Measurements from ENCODE around the gene MAST2.
"Not testable (repeated sequence)": the region's sequence is repeated elsewhere in the genome, so short reads cannot be mapped to it uniquely, and the experiment has no call there.

The MAST2 gene

DNA sequence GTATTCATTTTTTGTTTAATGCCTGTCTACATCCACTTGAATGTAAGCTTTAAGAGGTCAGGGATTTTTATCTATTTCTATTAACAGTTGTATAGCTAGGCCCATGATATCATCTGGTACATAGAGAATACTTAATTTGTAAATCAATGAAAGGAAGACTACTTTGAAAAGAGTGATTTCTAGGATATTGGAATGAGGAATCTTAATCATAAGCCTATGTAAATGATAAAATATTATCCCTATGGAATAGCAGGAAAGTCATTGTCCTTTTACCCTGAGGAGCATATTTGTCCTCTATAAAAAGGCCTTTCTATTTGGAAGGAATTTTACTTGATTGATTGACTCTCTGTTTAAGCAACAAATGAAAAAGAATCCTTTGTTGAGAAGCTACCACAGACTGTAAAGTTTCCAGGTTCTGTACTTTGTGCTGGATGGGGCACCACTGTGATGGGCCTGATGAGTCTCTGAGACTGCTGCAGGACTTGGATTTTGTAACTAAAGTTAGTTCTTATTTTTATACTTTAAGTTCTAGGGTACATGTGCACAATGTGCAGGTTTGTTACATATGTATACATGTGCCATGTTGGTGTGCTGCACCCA lies 53.8 kb downstream of the MAST2 start:
- no peak for DNase-seq (ENCODE audit: low read depth in 1 of 2, low spot score in 1 of 2)

DNA sequence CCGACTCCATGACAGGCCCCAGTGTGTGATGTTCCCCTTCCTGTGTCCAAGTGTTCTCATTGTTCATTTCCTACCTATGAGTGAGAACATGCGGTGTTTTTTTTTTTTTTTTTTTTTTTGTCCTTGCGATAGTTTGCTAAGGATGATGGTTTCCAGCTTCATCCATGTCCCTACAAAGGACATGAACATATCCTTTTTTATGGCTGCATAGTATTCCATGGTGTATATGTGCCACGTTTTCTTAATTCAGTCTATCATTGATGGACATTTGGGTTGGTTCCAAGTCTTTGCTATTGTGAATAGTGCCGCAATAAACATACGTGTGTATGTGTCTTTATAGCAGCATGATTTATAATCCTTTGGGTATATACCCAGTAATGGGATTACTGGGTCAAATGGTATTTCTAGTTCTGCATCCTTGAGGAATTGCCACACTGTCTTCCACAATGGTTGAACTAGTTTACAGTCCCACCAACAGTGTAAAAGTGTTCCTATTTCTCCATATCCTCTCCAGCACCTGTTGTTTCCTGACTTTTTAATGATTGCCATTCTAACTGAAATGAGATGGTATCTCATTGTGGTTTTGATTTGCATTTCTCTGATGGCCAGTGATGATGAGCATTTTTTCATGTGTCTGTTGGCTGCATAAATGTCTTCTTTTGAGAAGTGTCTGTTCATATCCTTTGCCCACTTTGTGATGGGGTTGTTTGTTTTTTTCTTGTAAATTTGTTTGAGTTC lies 54.5 kb downstream of the MAST2 start:
- not testable (repeated sequence) for DNase-seq (ENCODE audit: low read depth in 1 of 2, low spot score in 1 of 2)

DNA sequence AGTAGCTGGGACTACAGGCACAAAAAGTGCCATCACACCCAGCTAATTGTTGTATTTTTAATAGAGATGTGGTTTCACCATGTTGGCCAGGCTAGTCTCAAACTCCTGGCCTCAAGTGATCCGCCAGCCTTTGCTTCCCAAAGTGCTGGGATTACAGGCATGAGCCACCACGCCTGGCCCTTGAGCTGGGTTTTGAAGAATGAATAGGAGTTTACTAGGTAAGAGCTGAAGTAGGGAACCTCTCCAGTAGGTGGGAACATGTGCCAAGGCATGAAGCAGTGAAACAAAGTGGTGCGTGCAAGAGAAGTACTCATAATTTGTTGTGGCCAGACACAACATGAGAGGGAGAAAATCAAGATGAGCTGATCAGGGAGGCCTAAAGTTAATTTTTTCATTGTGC lies 55.8 kb downstream of the MAST2 start:
- DNase-seq (ENCODE audit: low read depth in 1 of 2, low spot score in 1 of 2) = no peak

DNA sequence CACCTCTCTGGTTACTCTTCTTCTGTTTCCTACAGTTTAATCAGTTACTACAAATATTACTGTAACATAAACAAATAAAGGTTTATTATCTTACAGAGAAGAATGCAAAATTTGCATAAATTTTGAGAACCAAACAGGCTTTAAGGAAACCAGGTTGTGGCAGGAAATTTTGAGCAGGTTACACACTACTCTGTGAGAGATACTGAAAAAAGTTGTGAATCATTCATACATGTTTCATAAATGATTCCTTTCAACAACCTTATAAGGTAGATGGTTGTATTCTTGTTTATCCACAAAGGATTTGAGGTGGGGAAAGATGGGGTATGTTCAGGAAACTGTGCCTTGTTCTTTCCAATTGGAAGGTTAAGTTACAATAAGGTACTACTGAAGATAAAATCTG lies 58.6 kb downstream of the MAST2 start:
- no peak for DNase-seq (ENCODE audit: low read depth in 1 of 2, low spot score in 1 of 2)

DNA sequence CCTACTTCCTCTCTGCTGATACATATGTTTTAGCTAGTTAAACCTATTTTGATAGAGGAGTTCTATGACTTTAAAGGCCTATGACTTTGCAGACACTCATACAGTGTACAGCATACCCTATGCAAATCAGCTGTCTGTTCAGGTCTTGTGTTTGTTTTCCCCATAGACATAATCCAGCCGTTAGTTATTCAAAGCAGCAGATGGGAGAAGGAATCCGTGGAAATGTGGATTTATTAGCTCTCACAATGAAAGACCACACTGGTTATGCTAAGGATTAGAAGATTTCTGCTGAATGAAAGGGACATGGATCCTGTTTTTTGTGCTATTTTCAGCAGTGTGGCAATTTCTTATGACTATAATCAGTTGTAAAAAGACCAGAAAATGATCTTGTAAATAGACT lies 59.8 kb downstream of the MAST2 start:
- no peak for DNase-seq (ENCODE audit: low read depth in 1 of 2, low spot score in 1 of 2)

DNA sequence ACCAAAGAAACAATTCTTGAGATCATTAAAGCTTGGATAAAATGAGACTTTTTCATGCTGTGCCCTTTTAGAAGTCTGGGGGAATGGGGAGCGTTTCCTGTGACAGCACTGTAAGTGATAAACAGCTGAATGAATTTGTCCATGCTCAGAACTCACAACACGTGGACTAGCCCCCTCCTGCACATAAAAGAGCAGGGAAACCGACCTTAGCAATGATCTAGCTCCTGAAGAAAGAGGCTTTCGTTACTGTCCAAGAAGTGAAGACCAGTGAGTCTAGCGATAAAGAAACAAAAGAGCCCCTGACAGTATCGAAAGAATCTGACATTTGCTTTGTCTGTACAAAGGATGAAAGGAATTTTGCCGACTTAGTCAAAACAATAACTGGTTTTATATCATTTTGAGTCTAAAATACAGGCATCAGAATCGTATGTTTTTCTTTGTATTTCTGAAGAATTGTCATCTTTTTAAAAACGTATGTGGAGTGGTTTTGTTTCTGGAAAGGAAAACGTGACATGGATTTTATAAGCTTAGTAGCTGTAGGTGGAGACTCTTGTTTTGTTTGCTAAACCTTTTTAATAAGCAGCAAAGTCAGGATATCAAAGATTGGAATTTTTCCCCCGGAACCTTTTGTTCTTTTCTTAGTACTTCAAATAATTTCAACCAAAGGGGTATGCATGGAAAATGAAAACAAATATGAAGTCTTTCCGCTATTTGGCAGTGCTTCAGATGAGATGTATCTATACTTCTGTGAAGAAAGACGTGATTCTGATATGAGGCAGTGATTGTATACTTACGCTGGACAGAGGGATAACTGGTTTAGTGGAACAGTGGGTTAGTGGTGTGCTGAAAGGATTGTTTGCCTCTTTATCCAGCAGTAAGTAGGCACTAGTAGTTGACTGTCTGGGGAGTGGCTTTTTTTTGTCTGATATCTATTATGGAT lies 61.0 kb downstream of the MAST2 start:
- DNase-seq (ENCODE audit: low read depth in 1 of 2, low spot score in 1 of 2) = no peak

DNA sequence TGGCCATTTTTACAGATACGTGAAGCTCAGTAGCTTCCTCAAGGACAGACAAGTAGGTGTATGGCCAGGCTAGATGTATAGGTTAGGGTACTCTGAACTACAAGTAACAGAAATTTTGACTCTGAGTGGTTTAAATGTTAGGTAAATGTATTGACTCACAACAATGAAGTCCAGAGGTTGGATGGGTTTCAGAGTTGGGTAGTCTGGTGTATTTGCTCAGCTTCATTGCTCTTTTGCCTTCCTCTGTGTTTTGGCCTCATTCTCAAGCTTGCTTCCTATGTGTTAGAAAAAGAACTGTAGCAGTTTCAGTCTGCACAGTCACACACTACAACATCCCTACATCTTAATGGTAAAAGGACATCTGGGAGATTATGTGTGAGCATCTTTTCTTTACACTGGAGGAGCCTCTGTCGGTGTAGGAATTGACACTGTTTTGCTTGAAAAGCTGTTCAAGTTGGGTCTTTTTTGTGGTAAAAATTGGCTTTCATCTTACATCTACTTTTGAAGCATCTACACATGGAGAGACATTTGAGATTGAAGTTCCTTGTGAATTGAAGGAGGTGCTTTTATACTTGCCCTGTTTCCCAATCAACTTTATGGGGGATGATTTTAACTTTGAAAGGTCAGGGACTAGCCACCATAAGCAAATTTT lies 64.4 kb downstream of the MAST2 start:
- DNase-seq (ENCODE audit: low read depth in 1 of 2, low spot score in 1 of 2) = no peak

DNA sequence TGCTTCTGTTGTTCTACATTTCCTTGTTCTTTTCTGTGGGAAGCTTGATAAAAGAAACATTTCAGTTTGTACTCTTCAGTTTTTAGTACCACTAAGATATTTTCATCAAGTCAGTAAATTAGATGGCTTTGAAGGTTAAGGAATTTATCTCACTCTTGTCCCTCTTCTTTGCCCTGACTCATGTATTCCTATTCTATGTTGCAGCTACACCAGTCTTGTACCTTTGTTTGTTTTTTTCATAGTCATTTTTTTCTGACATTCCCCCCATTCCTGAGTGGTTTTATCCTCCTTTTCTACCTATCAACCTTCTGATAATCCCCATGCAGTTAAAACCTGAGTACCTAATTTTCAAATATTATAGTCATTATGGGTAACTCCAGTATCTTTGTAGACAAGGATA lies 65.4 kb downstream of the MAST2 start:
- no peak for DNase-seq (ENCODE audit: low read depth in 1 of 2, low spot score in 1 of 2)

DNA sequence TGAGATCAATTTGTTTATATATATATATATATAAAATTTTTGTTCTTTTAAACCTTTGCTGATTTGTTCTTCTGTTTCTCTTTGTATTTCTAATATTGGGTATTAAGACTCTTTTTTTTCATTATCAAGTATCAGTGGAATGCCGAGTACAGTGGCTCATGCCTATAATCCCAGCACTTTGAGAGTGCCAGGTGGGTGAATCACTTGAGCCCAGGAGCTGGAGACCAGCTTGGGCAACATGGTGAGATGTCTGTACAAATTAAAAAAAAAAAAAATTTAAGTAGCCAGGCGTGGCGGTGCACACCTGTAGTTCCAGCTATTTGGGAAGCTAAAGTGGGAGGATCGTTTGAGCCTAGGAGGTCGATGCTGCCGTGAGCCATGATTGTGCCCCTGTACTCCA lies 67.1 kb downstream of the MAST2 start:
- DNase-seq (ENCODE audit: low read depth in 1 of 2, low spot score in 1 of 2) = no peak

DNA sequence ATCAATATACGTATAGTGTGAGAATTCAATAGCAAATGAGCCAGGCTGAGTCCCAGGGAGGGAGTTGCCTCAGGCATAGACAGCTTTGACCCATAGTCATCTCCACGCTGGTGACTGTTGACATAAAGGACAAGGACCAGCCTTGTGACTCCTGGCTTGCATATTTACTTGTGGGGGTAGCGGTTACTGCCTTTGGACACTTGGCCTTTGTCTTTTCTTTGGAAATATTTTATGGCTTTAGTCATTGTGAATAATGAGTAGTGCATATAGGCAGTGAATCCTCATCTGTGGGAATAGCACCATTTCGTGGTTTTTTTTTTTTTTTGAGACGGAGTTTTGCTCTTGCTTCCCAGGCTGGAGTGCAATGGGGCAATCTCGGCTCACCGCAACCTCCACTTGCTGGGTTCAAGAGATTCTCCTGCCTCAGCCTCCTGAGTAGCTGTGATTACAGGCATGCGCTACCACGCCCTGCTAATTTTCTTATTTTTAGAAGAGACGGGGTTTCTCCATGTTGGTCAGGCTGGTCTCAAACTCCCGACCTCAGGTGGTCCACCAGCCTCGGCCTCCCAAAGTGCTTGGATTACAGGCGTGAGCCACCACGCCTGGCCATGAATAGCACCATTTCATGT lies 68.9 kb downstream of the MAST2 start:
- not testable (repeated sequence) for DNase-seq (ENCODE audit: low read depth in 1 of 2, low spot score in 1 of 2)

DNA sequence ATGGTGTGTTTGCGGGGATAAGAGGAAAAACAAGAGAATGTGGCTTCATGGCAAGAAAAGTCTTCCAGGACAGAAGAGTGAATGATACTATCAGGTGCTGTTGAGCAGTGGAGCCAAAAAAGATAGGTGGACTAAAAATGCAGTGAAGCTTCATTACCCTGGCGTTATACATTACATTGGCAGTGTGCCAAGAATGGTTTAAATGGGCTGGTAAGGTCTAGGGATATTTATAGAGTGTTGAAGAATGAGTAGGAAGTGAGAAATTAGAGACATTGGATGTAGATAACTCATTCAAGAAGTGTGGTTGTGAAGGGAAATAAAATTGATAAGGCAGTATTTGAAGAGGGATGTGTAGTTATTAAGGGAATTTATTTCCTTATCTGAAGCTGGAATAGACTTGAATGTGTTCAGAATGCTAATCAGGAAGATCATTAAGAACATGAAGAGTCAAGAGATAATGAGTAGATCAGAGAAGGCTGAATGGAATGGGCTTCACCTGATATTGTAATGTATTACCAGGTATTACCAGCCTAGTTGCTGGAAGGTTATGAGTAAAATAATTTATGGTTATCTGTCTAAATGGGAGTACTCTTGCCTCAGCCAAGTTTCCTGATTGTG lies 72.7 kb downstream of the MAST2 start:
- no peak for DNase-seq (ENCODE audit: low read depth in 1 of 2, low spot score in 1 of 2)

DNA sequence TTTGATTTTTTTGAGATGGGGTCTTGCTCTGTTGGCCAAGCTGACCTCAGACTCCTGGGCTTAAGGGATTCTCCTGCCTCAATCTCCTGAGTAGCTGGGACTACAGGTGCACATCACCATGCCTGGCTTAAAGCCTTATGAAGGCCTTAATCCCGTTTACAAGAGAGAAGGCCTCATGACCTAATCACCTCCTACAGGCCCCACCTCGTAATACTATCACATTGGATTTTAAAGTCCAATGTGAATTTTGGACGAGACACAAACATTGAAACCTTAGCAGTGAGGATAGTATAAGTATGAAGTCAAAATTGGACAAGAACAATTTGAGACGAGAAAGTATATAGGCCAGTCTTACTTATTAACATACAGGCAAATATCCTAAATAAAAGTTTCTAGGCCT lies 73.9 kb downstream of the MAST2 start:
- DNase-seq (ENCODE audit: low read depth in 1 of 2, low spot score in 1 of 2) = no peak

DNA sequence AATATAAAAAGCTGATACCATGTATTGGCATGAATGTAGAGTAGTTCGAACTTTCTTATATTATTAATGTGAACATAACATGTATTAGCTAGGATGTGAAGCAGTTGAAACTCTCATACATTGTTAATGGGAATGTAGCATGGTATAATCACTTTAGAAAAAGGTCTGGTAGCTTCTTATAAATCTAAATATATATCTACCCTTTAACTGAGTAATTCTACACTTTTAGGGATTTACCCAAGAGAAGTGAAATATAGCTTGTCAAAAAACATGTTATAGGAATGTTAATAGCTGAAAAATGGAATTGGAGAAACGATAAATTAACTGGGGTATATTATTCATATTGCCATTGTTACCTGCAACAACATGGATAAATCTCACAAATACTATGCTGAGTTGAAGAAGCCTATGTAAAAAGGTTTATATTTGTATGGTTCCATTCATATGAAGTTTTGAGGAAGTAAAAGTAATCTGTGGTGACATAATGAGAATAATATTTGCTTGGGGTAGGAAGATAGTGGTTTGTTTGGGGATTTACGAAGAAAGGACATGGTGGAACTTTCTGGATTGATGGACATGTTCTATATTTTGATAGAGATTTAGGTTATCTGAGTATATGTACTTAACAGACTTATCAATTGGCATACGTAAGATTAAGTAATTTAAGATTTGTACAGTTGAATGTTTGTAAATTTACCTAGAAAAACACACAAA lies 76.6 kb downstream of the MAST2 start:
- no peak for DNase-seq (ENCODE audit: low read depth in 1 of 2, low spot score in 1 of 2)

DNA sequence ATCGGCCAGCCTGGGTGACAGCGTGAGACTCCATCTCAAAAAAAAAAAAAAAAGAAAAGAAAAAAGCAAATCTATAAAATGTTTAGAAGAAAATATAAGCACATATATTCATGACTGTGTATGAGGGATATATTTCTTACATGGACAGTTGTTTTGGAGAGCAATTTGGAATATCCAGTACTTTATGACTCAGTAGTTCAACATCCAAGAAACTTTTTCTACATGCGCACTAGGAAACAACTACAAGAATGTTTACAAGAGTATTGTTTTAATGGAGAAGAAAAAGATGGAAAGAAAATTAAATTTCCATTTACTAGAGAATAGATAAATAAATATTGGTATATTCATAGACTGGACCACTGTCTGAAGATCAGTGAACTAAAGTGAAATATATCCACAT lies 77.5 kb downstream of the MAST2 start:
- DNase-seq (ENCODE audit: low read depth in 1 of 2, low spot score in 1 of 2) = no peak

DNA sequence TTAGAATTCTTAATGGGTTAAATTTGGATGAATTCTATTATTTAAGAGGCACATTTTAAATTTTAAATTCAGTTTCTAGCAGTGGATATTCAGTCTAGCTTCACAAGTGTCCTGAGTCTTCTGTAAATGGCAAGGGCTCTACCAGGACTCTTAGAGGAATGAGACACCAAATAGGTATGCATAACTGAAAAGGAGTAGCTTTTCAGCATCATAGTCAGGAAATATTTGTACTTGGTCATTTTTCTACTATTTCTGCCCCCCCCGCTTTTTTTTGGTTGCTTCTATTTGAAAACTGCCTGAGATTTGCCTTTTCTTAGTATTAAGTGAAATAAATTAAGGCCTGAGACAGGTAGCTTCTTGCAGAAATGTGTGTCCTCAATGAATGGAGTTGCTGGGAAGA lies 80.2 kb downstream of the MAST2 start:
- no peak for DNase-seq (ENCODE audit: low read depth in 1 of 2, low spot score in 1 of 2)

DNA sequence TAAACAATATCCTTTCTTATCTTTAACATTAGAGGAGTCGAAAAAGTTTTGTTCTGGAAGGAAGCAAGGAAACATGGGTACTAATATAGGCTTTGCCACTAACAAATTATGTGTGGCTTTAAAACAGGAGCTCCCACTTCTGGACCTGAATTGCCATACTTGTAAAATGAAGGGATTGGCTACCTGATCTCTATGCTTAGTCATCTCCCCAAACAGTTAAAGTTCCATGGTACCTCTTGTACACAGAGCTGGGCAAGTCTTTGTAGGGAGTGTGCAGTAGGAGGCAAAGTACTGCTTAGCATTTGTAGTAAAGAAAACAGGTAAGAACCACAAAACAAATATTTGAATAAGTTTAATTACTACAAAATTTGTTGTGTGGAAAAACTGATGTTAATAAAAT lies 81.3 kb downstream of the MAST2 start:
- DNase-seq (ENCODE audit: low read depth in 1 of 2, low spot score in 1 of 2) = no peak

DNA sequence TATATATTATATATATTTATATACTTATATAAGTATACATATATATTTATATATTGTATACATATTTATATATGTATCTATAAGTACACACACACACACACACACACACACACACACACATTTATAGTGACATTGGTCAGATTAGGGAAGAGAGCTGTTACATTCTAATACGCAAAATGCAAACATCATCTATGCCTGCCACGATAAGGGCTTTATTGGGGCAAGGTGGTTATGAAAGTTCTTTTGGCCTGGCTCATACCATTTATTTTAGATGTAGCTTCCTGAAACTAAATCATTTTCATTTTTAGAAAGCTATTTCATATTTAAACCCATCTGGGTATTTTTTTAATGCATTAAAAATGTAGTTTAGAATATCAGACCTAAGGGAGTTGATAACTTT lies 82.8 kb downstream of the MAST2 start:
- DNase-seq (ENCODE audit: low read depth in 1 of 2, low spot score in 1 of 2) = no peak

DNA sequence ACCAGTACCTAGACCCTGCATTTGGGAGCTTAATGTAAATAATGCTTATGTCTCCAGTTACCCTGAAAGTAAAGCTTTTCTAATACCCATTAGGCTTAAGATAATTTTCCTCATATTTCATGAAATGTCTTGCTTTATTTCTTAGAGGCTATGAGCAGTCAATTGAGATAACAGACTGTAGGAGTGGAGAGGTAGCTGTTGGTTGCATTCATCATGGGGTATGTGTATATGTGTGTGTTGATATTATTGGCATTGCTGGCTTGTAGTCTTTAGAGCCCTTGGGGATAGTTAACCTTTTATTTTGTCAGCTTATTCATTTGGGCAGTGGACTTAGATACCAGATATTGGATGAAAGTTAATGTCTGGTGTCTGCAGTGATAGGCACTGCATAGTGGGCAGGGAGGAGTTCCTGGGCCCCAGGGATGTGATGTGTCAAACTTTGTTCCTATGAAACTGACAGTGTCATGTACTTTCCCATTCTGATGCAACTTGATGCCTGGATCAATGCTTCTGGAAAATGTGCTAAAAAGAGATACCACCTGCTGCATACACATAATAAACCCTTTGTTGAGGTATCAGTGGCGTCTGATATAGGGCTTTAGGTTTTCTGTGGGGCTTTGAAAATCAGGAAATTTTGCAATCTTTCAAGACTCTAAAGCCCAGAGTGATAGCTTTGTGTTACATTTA lies 83.9 kb downstream of the MAST2 start:
- no peak for DNase-seq (ENCODE audit: low read depth in 1 of 2, low spot score in 1 of 2)

DNA sequence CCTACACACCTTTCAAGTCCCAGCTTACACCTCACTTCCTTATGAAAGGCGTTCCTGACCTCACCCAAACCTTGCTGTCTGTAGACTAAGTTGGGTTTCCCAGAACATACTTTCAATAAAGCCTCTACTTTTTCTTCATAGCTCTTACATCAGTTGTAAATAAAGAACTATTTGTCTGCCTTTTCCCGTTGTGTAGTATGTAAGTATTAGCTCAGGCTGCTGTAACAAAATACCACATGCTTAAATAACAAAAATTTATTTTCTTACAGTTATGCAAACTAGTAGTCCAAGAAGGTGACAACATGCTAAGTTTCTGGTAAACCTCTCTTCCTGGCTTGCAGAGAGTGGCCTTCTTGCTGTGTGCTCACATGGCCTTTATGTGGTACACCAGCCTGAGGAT lies 86.7 kb downstream of the MAST2 start:
- DNase-seq (ENCODE audit: low read depth in 1 of 2, low spot score in 1 of 2) = no peak

Measured in stimulated activated CD4-positive, alpha-beta T cell treated with anti-CD3 and anti-CD28 coated beads, Interleukin-15, amount 100 ng/mL, for 1 hour (primary cell).